ENCODE results near the gene ABCC8. TPM values are rescaled to one million over a fixed set of nuclear protein-coding genes. Genes with fewer than 3 reads are reported as not detected.

ABCC8 gene
- total RNA-seq, 1 donor from 2014 or later = not detected

DNA sequence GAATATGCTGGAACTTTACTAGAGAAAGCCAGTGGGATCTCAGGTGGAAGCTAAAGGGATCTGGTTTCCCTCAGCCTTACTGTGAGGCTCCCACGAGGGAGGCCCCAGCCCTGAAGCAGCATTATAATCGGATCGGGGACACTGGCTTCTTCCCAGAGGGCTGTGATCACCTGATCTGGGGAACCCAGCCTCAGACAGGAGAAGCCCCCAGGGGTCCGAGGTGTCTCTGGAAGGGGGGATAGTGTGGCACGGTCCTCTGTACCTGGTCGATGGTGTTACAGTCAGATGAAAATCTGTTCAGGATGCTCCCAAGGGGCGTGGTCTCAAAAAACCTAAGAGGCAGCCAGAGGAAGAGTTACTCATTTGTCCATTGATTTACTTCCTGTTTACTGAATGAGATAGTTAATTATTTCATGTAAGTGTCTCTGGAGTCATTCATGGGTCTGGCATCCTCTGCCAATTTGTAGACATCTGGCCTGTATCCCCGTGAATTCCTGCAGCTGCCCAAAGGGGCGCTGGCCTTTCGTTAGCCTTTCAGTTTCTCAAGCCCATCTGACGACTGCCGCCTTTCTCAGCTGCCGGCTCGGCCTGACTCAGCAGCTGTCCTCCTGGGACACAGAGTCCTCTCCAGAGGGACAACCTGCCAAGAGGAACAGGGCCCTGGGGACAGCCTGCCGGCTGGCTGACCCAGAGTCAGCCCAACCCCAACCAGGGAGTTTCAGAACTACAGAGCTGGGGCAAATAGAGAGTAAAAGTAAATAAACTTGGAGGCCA lies 71.2 kb downstream of the ABCC8 start:
- DNase-seq (ENCODE audit: low read depth, low spot score) = no peak

- DNase-seq (ENCODE audit: low read depth, low spot score) = no peak
These were observed 72.5 kb downstream of the ABCC8 start for GRCh38 chr11:17403980-17404759.

- DNase-seq (ENCODE audit: low read depth, low spot score) = no peak
These were observed 74.2 kb downstream of the ABCC8 start for GRCh38 chr11:17402486-17402885.

- no peak for DNase-seq (ENCODE audit: low read depth, low spot score)
These were observed 74.8 kb downstream of the ABCC8 start for GRCh38 chr11:17401841-17402240.

- no peak for DNase-seq (ENCODE audit: low read depth, low spot score)
These were observed 75.3 kb downstream of the ABCC8 start for GRCh38 chr11:17401316-17401715.

GRCh38 chr11:17400048-17400775 lies 76.4 kb downstream of the ABCC8 start:
- DNase-seq (ENCODE audit: low read depth, low spot score) = no peak

GRCh38 chr11:17399236-17399635 lies 77.4 kb downstream of the ABCC8 start:
- no peak for DNase-seq (ENCODE audit: low read depth, low spot score)

DNA sequence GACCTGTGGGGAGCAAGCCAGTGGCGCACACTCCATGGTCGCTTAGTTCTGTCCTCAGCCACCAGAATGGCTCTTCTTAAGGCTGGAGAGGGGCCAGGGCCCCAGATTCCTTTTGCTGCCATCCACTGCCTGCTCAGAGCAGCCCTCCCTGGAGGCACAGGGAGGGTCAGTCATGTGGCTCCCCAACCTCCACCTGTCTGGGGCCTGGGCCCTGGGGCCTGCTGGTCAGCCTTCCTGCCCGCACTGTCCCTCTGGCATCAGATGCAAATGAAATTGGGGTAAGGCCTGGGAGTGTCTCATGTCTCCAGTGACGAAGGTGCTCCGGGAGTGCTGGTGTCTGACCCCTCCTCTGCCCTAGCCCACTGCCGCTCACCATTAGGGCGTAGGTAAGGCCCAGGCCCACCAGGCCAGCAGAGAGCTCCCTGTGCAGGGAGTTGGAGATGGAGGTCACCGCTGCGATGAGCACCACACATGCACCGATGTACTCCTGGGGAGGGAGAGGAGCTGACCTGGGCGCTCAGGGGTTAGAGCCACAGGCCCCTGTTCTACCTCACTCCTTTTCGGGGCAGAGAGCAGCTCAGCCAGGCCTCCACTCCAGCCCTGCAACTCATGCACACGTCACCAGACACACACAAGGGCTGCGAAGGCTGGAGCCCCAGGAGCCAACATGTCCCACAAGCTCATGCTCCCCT lies 79.2 kb downstream of the ABCC8 start:
- no peak for DNase-seq (ENCODE audit: low read depth, low spot score)

GRCh38 chr11:17396598-17397310 lies 79.9 kb downstream of the ABCC8 start:
- DNase-seq (ENCODE audit: low read depth, low spot score) = no peak

DNA sequence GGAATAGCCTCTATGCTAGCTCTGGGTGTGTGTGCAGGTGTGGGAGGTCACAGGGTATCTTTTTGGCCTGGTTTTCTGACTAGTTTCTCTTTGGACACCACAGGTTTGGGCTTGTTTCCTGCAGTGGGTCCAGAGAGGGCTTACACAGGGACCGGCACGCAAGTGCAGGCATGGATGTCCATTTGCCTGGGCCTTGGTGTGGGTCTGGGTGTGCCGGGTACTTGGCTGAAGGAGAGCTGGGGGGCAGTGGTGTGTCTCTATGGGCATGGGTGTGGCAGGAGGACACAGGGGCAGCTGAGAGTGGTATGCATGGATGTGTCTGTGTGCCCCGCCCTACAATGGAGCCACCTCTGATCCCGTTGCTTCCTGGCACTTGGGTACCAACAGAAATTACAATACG lies 80.7 kb downstream of the ABCC8 start:
- no peak for DNase-seq (ENCODE audit: low read depth, low spot score)

DNA sequence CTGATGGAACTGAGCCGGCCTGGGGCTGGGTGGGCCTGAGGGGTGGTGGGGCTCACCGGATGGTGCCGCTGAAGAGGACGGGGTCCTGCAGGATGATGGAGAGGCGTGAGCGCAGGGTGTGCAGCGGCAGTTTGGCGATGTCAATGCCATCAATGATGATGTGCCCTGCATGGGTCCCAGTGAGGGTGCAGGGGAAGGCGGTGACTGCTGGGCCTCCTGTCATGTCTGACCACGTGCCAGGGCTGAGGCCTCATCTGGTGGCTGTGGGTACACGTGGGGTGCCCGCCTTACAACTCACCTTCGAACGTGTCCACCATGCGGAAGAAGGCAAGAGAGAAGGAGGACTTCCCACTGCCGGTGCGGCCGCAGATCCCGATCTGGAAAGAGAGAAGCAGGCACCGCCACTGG lies 81.1 kb downstream of the ABCC8 start:
- DNase-seq (ENCODE audit: low read depth, low spot score) = no peak

GRCh38 chr11:17394743-17395390 lies 81.8 kb downstream of the ABCC8 start:
- no peak for DNase-seq (ENCODE audit: low read depth, low spot score)

GRCh38 chr11:17393472-17393871 lies 83.2 kb downstream of the ABCC8 start:
- DNase-seq (ENCODE audit: low read depth, low spot score) = no peak

GRCh38 chr11:17392872-17393271 lies 83.8 kb downstream of the ABCC8 start:
- no peak for DNase-seq (ENCODE audit: low read depth, low spot score)

GRCh38 chr11:17391493-17392355 lies 84.9 kb downstream of the ABCC8 start:
- no peak for DNase-seq (ENCODE audit: low read depth, low spot score)

DNA sequence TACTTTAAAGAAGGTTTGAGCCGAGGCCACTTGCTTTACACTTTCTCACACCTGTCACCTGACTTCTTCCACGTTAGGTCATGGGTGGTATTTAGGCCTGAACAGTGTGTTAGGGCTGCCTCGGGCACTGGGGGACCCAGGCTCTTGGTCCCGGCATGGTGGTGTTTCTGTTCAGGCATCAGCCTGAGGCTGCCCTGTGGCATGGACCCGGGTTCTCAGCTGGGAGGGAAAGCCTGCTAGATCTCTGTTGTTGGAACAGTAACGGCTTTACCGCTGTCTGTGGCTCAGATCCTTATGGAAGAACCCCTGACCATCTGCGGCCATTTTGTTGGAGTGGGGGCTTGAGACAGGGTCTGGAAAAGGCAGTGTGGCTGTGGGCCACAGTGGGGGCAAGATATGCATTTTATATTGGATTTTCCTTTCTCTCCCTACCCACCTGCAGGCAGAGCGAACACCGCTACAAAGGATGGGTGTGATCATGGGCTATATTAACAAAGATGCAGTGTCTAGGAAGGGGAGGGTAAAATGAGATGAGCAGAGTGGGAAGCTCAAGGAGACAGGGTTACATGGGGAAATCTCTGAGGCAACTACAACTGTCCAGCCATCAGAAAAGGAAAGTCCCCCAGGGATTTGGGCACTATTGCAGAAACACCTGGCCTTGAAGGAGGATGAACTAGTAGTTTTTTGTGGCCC lies 86.5 kb downstream of the ABCC8 start:
- no peak for DNase-seq (ENCODE audit: low read depth, low spot score)

- DNase-seq (ENCODE audit: low read depth, low spot score) = no peak
These were observed 87.3 kb downstream of the ABCC8 start for GRCh38 chr11:17389211-17389956.

DNA sequence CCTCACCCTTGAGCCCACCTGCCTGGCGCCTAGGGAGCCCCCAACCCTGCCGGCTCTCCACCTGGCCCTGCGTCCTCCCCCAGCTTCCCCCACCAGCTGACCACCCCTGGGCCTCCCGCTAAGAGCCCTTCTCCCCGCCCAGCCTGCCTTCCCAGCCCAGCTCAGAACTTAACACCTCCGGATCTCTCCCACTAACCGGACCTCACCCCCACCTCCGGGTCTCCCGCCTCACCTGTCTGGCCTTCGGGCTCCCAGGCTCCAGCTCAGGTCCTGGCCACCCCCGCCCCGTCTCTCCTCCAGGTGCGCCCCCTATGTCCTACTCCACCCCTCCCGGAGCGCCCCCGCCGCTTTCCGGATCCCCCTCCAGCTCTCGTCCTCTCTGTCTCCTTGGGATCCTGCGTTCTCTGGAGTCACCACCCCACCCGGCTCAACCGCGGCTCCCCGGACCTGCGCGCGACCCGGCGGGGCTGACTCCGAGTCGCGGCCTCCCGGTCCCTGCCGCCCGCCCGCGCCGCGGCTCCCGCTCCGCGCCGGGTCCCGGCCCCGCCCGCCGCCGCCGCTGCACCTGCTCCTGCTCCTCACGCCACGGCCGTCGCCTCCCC lies 87.9 kb downstream of the ABCC8 start, which contains the start of gene KCNJ11:
TSS of gene KCNJ11 (minus strand) at position 51 of the 602 bp plus-strand sequence. CDS start 568 bp downstream, outside the sequence.
- DNase-seq (ENCODE audit: low read depth, low spot score) = no peak

Measured in pulmonary artery endothelial cell (primary cell).